A549 (cell line): ENCODE measurements around the gene NEURL3. TPM values are rescaled to one million over a fixed set of nuclear protein-coding genes. Genes with fewer than 3 reads are reported as not detected.

Source experiments
- ATAC-seq, 2 experiments: fragments of 200-7000 bp in 1 of 2; fragments of >200 bp in 1 of 2; cut with Nextera tagmentation in 1 of 2; cut with Tn5 transposase in 1 of 2; 3 replicates each; pipeline versions ENCODE4 v1.8.0 to v1.9.1; 2018 to 2020; ENCODE audit warnings: mild to moderate bottlenecking in 1 of 2, moderate library complexity in 1 of 2
- CTCF ChIA-PET: fragments of 300-600 bp; sonication (Branson Sonifier 250); formaldehyde crosslinking; extraction: SDS; loops from one replicate; lab custom pipeline; 2021; ENCODE audit warnings: antibody characterized with exemption, inconsistent platforms; lab: Yijun Ruan, JAX
- POLR2A ChIA-PET: fragments of 350-600 bp; formaldehyde crosslinking; extraction: SDS; loops from one replicate; lab custom pipeline; 2021; ENCODE audit warnings: antibody characterized with exemption, inconsistent platforms; lab: Yijun Ruan, JAX
- DNase-seq, 2 experiments: peaks; one replicate each; pipeline versions ENCODE4 v3.0.0 to v3.0.0-alpha.2; 2011 to 2016; ENCODE audit warnings: low read depth in 1 of 2, low spot score in 1 of 2
- FAIRE-seq: peaks from 2 replicates; lab custom pipeline; 2011; peaks lifted over from hg19 to GRCh38; lab: Jason Lieb, UNC
- H3K27ac ChIP-seq, 2 experiments: fragments of >200 bp; sonication (Bioruptor Twin); formaldehyde crosslinking; 3 replicates each; pipeline ENCODE4 v1.5.1; 2016 to 2017
- H3K4me1 ChIP-seq: fragments of >200 bp; sonication (Bioruptor Twin); formaldehyde crosslinking; 3 replicates; pipeline ENCODE4 v1.6.1; 2016
- H3K4me2 ChIP-seq: fragments of >200 bp; sonication (Bioruptor Twin); formaldehyde crosslinking; 3 replicates; pipeline ENCODE4 v1.6.1; 2016
- H3K4me3 ChIP-seq: fragments of >200 bp; sonication (Bioruptor Twin); formaldehyde crosslinking; 3 replicates; pipeline ENCODE4 v1.5.1; 2016
- H3K9me3 ChIP-seq: fragments of >200 bp; sonication (Bioruptor Twin); formaldehyde crosslinking; 3 replicates; pipeline ENCODE4 v1.6.1; 2016
- EHMT2 ChIP-seq: fragments of 200-600 bp; sonication (generic); IDR thresholded peaks from 2 replicates; pipeline ENCODE4 v1.6.1; 2016; ENCODE audit warnings: antibody characterized with exemption, low read depth, mild to moderate bottlenecking, moderate library complexity
- ESRRA ChIP-seq: fragments of 150-350 bp; IDR thresholded peaks from 2 replicates; pipeline ENCODE4 v1.6.1; 2014; ENCODE audit warnings: mild to moderate bottlenecking, low read length, borderline replicate concordance
- FOSL2 ChIP-seq, 2 experiments: fragments of 450-650 bp in 1 of 2; fragments of >200 bp in 1 of 2; sonication (Bioruptor Twin) in 1 of 2; formaldehyde crosslinking; IDR thresholded peaks; 2 replicates each; pipeline versions ENCODE4 v1.5.0 to v1.6.1; 2016 to 2020; ENCODE audit warnings: mild to moderate bottlenecking in 1 of 2, moderate library complexity in 1 of 2
- GATA3 ChIP-seq: IDR thresholded peaks from 2 replicates; pipeline ENCODE4 v1.6.1; 2012; ENCODE audit warnings: borderline replicate concordance
- HOXA7 ChIP-seq: fragments of 250-450 bp; sonication (Bioruptor Pico); IDR thresholded peaks from 2 replicates; pipeline ENCODE4 v1.5.0; 2020; ENCODE audit warnings: mild to moderate bottlenecking, moderate library complexity
- KDM5A ChIP-seq: fragments of 200-600 bp; sonication (generic); IDR thresholded peaks from 2 replicates; pipeline ENCODE4 v1.6.1; 2016; ENCODE audit warnings: antibody characterized with exemption, mild to moderate bottlenecking
- NFE2L2 ChIP-seq: fragments of 150-350 bp; conservative IDR thresholded peaks from 2 replicates; pipeline ENCODE4 v1.6.1; 2014; ENCODE audit warnings: low read length
- NPAS2 ChIP-seq: fragments of 250-450 bp; sonication (Bioruptor Pico); IDR thresholded peaks from 2 replicates; pipeline ENCODE4 v1.8.0; 2022; ENCODE audit warnings: mild to moderate bottlenecking, moderate library complexity, borderline replicate concordance
- PHF8 ChIP-seq: fragments of 200-600 bp; sonication (generic); IDR thresholded peaks from 2 replicates; pipeline ENCODE4 v1.6.1; 2016; ENCODE audit warnings: low read depth, mild to moderate bottlenecking, antibody characterized with exemption, moderate library complexity, borderline replicate concordance
- POLR2A ChIP-seq: IDR thresholded peaks from 2 replicates; pipeline ENCODE4 v1.6.1; 2012; ENCODE audit warnings: mild to moderate bottlenecking, low read length
- POLR2AphosphoS2 ChIP-seq: conservative IDR thresholded peaks from 2 replicates; pipeline ENCODE4 v1.6.1; 2012; ENCODE audit warnings: low read length, improper control_type of control experiment, inconsistent platforms
- RARB ChIP-seq: fragments of 250-450 bp; sonication (Bioruptor Pico); IDR thresholded peaks from 2 replicates; pipeline ENCODE4 v1.8.0; 2021; ENCODE audit warnings: mild to moderate bottlenecking, moderate library complexity
- SREBF2 ChIP-seq: fragments of 450-650 bp; IDR thresholded peaks from 2 replicates; pipeline ENCODE4 v1.6.1; 2014; ENCODE audit warnings: mild to moderate bottlenecking, moderate library complexity
- ZC3H11A ChIP-seq: fragments of 450-650 bp; IDR thresholded peaks from 2 replicates; pipeline ENCODE4 v1.6.1; 2014; ENCODE audit warnings: antibody characterized with exemption, mild to moderate bottlenecking
- ZSCAN20 ChIP-seq: fragments of 250-450 bp; sonication (Bioruptor Pico); IDR thresholded peaks from 2 replicates; pipeline ENCODE4 v1.8.0; 2022; ENCODE audit warnings: mild to moderate bottlenecking, moderate library complexity
- WGBS: methylation state at CpG from one replicate; pipeline ENCODE4 v1.1.6; 2017; ENCODE audit errors: missing lambda C conversion rate; 5-methylcytosine and 5-hydroxymethylcytosine counted together
- polyA plus RNA-seq, 4 experiments: library from polyadenylated mRNA; depleted of rRNA in 3 of 4; stranded (reverse); fragments of >200 nt; fragmentation: RNase III in 1 of 4; extraction: RNeasy Plus Mini Kit Qiagen cat#74134 plus additional on column Dnase treatment in 1 of 4; gene quantifications; 2 replicates in 3 of 4; 3 replicates in 1 of 4; pipeline ENCODE4 v1.2.3, GENCODE V29; 2011 to 2017
- TF ChIP-seq, protein P1 (sequence below): fragments of 200-600 bp; sonication (generic); IDR thresholded peaks from 2 replicates; pipeline ENCODE4 v1.6.1; 2016; ENCODE audit warnings: antibody characterized with exemption, mild to moderate bottlenecking, moderate library complexity
- TF ChIP-seq, protein P2 (sequence below): fragments of 450-650 bp; IDR thresholded peaks from 2 replicates; pipeline ENCODE4 v1.6.1; 2014; ENCODE audit warnings: antibody characterized with exemption
- TF ChIP-seq, protein P3 (sequence below): fragments of >200 bp; sonication (Bioruptor Twin); formaldehyde crosslinking; IDR thresholded peaks from 2 replicates; pipeline ENCODE4 v1.6.1; 2016
- TF ChIP-seq, protein P4 (sequence below): fragments of >200 bp; sonication (Bioruptor Twin); formaldehyde crosslinking; IDR thresholded peaks from 3 replicates; pipeline ENCODE4 v1.6.1; 2016

Gene NEURL3
- polyA plus RNA-seq, 2 of the 4 experiments (the other 2 are of a cell fraction) = 0.28 to 0.44 TPM

DNA sequence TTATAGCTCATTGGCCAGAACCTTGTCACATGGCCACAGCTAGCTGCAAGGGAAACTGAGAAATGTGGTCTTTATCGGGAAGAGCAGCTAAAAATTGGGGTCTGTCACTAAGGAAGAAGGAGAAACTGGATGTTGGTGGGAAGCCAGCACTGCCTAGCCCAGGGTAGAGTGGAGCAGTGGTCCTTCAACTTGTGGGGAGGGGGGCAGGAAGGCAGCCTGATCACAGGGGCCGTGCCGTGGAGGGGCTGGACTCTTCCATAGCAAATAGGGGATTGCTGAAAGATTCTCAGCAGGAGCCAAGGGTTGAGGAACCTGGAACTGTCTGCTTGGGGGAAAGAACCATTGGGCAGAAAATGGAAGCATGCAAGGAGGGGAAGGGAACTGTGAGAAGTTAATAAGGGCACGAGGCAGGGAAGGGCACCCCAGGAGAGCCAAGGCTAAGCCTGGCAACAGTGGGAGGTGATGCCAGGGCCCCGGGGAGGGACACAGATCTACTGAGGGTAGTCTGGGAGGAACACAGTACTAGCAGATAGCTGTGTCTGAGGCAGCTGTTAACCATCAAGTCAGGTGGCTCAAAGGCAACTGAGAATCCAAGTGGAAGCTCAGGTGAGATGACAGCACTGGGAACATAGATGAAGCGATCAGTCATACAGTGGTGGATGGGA, 5.9 kb upstream of the NEURL3 start (continued):
- TF ChIP-seq ZSCAN20 (CRISPR knock-in tag) (no peak), ZC3H11A (no peak), PHF8 (no peak), KDM5A (no peak)
- TF ChIP-seq, protein P1, sequence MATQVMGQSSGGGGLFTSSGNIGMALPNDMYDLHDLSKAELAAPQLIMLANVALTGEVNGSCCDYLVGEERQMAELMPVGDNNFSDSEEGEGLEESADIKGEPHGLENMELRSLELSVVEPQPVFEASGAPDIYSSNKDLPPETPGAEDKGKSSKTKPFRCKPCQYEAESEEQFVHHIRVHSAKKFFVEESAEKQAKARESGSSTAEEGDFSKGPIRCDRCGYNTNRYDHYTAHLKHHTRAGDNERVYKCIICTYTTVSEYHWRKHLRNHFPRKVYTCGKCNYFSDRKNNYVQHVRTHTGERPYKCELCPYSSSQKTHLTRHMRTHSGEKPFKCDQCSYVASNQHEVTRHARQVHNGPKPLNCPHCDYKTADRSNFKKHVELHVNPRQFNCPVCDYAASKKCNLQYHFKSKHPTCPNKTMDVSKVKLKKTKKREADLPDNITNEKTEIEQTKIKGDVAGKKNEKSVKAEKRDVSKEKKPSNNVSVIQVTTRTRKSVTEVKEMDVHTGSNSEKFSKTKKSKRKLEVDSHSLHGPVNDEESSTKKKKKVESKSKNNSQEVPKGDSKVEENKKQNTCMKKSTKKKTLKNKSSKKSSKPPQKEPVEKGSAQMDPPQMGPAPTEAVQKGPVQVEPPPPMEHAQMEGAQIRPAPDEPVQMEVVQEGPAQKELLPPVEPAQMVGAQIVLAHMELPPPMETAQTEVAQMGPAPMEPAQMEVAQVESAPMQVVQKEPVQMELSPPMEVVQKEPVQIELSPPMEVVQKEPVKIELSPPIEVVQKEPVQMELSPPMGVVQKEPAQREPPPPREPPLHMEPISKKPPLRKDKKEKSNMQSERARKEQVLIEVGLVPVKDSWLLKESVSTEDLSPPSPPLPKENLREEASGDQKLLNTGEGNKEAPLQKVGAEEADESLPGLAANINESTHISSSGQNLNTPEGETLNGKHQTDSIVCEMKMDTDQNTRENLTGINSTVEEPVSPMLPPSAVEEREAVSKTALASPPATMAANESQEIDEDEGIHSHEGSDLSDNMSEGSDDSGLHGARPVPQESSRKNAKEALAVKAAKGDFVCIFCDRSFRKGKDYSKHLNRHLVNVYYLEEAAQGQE = no peak

DNA sequence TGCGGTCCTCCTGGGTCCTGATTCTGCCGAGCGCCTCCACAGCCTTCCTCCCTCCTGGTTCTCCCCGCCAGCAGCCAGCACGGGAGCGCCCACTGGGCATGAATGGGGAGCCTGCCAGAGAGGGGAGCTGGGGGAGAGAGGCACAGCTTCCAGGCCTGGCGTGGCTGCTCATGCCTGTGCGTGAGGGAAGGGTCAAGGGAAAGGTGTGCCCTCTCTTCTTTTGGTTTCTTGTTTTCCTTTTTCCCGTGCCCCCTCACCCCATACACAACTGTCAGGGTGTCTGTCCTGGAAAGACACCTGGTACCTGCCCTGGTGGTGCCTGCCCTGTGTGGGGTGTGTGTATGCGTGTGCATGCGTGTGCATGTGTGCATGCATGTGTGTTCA, 4.7 kb upstream of the NEURL3 start:
- Histone ChIP-seq H3K4me2 (no peak overlapping the region), H3K9me3 (no peaks in the 10 kb centered on the region), H3K4me3 (no peak overlapping the region), H3K27ac (no peak overlapping the region), H3K4me1 (peaks cover 22% of the 10 kb centered on the region)
- ChIA-PET CTCF (interaction anchor here (0.8 to 14.7 kb wide), 50 partner anchors 11 to 487 kb away, joined by 3 to 447 read pairs (median 8); no protein-coding TSS in a partner anchor), POLR2A (no interaction called here)
- 77% methylated on average over 4 of the region's 11 CpGs for WGBS
- no peak for DNase-seq
- TF ChIP-seq, protein P2, sequence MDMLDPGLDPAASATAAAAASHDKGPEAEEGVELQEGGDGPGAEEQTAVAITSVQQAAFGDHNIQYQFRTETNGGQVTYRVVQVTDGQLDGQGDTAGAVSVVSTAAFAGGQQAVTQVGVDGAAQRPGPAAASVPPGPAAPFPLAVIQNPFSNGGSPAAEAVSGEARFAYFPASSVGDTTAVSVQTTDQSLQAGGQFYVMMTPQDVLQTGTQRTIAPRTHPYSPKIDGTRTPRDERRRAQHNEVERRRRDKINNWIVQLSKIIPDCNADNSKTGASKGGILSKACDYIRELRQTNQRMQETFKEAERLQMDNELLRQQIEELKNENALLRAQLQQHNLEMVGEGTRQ = no peak
- TF ChIP-seq NPAS2 (CRISPR knock-in tag) (no peak), EHMT2 (no peak), GATA3 (no peak), NFE2L2 (no peak), ESRRA (no peak), SREBF2 (no peak), POLR2A (no peak), RARB (no peak), HOXA7 (CRISPR knock-in tag) (no peak), POLR2AphosphoS2 (no peak), FOSL2 (IDR thresholded peaks at IDR 0.05) (no peak), FOSL2 (CRISPR knock-in tag; IDR thresholded peaks at IDR 0.05) (no peak)
- TF ChIP-seq, protein P3, sequence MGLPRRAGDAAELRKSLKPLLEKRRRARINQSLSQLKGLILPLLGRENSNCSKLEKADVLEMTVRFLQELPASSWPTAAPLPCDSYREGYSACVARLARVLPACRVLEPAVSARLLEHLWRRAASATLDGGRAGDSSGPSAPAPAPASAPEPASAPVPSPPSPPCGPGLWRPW = no peak
- TF ChIP-seq, protein P4, sequence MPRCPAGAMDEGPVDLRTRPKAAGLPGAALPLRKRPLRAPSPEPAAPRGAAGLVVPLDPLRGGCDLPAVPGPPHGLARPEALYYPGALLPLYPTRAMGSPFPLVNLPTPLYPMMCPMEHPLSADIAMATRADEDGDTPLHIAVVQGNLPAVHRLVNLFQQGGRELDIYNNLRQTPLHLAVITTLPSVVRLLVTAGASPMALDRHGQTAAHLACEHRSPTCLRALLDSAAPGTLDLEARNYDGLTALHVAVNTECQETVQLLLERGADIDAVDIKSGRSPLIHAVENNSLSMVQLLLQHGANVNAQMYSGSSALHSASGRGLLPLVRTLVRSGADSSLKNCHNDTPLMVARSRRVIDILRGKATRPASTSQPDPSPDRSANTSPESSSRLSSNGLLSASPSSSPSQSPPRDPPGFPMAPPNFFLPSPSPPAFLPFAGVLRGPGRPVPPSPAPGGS = no peak
- FAIRE-seq = no peak
- ATAC-seq = no peak
